Ureter (tissue), 1 donor: ENCODE data around the gene LTBP3. TPM values are rescaled to one million over a fixed set of nuclear protein-coding genes. Genes with fewer than 3 reads are reported as not detected.

ENCODE experiments used
- DNase-seq: peaks from one replicate; pipeline ENCODE4 v3.0.0-alpha.2; 2020; ENCODE audit warnings: low spot score
- total RNA-seq: library from RNA; stranded (reverse); gene quantifications from one replicate; pipeline ENCODE4 v1.2.4, GENCODE V29; 2023
- donor health status: DM: yes; HTN: yes; CAD: no.

LTBP3 gene
- total RNA-seq, 1 donor from 2014 or later = 120 TPM

DNA sequence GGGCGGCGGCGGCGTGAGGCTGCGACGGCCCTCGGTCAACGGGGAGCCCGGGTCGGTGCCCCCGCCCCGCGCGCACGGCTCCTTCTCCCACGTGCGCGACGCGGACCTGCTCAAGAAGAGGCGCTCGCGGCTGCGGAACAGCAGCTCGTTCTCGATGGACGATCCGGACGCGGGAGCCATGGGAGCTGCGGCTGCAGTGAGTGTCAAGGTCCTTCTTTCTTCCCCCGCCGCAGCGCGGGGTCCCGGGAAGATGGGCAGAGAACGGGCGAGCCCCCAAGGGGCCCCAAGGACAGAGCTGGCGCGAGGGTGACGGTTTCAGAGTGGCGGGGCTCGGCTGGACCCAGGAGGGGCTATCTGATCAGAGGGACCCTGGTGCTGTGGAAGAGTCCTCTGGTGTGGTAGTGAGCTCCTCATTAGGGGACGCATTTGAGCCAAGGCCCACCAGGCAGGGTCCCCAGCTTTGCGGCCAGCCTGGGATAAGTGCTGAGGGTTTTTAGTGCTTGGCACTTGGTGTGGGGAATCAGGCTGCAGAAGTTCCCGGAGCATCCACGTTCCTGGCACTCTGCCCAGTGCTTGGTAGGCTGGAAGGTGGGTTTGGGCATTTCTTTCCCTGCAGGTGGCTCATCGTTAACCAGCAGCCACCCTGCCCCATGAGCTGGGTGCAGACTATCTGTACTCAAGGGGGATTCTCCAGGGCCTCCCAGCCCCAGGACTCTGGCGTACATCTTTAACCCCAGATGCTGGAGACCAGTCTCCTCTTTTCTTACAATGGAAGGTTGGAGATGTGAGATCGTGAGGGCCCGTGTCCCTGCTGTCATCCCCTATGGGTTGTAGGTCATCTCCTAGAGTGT, 27.5 kb upstream of the LTBP3 start:
- no peak for DNase-seq

DNA sequence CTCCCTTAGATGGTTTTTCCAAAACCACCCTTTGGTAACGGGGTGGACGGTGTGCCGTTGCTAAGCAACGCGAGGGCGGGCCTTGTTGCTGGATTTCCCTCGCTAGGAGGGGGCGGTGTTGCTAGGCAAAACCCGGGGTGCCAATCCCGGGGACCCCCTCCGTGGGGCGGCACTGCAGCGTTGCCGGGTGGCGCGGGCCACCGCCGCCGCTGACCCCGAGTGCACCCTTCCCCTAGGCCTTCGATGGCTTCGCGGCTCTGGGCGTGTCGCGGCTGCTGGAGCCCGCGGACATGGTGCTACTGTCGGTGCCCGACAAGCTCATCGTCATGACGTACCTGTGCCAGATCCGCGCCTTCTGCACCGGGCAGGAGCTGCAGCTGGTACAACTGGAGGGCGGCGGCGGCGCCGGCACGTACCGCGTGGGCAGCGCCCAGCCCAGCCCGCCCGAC, 26.6 kb upstream of the LTBP3 start:
- no peak for DNase-seq

DNA sequence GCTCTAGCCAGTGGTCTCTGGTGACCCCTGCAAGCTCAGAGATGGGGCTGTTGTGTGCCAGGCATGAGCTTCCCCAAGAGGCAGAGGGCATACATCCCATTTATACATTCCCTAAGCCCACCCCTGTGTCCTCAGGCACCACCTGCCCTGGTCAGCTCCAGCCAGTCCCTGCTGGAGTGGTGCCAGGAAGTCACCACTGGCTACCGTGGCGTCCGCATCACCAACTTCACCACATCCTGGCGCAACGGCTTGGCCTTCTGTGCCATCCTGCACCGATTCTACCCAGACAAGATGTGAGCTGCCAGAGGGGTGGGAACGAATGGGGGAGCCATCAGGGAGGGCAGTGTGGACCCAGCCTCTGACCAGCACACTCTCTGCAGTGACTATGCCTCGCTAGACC, 25.9 kb upstream of the LTBP3 start:
- DNase-seq = no peak

DNA sequence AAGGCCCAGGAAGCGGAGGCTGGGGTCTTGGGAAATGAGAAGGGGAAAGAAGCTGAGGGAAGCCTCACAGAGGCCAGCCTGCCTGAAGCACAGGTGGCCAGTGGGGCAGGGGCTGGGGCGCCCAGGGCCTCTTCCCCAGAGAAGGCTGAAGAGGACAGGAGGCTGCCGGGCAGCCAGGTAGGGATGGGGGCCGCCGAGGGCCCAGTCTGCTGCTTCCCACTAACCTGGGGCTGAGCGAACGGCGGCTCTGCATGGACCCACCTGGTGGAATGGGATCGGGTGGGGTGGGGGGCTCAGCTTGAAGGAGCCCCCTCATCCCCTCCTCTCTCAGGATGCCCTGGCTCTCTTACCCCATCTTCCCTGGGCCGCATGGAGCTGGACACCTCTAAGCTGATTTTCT, 25.4 kb upstream of the LTBP3 start:
- no peak for DNase-seq

DNA sequence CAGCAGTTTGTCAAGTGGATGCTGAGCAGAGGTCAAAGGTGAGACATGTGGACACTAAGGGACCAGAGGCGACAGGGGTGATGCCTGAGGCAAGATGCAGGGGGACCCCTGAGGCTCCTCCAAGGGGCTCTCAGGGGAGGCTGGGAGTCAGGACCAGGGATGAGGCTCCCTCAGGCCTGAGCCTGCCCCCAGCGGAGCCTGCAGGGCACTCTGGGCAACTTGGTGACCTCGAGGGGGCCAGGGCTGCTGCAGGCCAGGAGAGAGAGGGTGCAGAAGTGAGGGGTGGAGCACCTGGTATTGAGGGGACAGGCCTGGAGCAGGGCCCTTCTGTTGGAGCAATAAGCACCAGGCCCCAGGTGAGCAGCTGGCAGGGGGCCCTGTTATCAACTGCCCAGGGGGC, 23.8 kb upstream of the LTBP3 start:
- no peak for DNase-seq

DNA sequence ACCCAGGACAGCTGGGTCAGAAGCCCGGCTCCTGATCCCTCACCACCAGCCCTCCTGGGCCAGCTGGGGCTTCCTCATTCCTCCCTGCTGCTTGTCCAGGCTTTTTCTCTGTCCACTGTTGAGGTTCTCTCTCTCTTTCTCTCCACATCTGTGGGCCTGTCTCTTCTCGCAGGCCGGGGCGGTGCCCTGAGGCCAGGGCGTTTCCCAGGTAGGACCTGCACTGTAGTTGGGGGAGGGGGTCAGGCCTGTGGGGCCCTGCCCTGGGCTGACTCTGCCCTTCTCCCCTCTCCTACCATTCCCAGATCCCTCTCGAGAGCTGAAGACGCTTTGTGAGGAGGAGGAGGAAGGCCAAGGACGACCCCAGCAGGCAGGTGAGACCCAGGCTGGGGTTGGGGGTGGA, 22.6 kb upstream of the LTBP3 start:
- DNase-seq = no peak

DNA sequence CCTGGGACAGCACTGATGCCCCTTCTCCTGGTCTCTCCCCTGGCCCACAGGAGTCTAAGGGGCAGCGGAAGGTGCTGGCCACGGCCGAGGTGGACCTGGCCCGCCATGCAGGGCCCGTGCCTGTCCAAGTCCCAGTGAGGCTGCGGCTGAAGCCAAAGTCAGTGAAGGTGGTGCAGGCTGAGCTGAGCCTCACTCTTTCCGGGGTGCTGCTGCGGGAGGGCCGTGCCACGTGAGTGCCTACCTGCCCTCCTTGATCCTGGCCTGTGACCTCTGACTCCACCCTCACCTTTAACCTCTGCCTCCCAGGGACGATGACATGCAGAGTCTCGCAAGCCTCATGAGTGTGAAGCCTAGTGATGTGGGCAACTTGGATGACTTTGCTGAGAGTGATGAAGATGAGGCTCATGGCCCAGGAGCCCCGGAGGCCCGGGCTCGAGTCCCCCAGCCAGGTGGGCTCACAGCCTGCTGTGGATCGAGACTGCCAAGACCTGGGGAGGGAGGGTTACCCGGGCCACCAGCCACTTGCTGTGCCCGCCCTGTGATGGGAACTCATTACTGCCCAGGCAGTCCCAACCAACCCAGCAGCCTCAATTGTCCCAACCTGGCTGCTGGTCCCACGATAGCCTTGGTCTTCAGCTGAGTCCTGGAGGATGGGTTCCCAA, 22.0 kb upstream of the LTBP3 start:
- no peak for DNase-seq

DNA sequence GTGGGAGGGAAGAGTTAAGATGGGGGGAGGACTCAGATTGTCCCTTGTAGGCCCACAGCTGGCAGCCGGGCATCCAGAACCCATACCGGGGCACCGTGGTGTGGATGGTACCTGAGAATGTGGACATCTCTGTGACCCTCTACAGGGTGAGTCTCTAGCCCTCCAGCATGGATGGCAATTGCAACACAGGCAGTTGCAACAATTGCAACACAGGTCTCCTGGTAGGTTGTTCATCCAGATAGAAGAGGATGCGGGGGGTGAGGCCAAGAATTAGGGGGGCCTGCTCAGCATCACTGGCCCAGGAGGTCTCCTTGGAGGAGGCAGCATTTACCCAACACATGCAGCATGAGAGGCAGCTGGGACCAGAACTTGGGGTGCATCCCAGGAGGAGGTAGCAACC, 21.1 kb upstream of the LTBP3 start:
- no peak for DNase-seq

DNA sequence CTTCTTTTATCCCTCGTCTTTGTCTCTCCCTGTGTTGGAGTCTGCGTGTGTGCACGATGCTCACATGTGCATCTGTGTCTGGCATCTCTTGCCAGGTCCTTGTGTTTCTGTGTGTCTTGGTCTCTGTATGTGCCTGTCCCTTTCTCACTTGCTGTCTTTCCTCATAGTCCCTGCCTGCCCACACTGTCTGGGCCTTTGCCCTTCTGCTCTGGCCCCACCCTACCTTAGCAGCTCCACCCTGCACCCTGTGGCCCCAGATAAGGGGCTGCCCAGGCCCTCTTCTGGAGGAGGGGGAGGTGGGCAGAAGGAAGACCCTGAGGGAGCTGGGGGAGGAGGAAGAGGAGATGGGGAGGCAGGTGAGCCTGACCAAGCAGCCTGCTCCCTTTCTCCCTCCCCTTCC, 20.5 kb upstream of the LTBP3 start:
- no peak for DNase-seq

DNA sequence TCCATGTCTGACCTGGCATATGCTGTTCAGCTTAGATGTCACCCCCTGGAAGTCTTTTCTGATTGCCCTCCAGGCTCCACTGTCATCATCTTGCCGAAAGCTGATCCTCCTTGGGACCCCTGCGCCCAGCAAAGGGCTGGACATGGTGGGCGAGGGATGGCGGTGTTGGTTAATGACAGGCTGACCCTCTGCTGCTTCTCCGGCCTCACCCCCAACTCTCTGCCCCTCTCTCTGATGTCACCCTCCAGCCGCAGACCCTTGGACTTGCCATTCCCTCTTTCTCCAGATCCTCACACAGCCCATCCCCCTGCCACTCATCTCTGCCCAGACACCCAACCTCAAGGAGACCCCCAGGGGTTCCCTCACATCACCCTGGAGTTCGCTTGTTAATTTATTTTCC, 20.0 kb upstream of the LTBP3 start:
- DNase-seq = no peak

DNA sequence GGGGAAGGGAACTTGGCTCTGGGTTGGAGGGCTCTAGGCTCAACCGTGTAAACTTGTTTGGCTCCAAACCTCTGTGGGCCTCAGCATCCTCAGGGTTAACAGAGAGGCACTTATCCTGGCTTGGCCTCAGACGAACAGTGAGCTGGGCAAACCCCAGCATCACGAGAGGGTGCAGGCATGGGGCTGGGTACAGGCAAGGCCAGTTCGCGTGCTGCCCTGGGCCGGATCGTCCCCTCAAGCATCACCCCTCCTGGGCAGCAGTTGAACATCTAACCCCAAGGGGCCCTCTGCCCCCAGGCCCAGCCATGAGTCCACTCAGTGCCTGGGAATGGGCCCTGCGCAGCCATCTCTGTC, 19.6 kb upstream of the LTBP3 start:
- no peak for DNase-seq

DNA sequence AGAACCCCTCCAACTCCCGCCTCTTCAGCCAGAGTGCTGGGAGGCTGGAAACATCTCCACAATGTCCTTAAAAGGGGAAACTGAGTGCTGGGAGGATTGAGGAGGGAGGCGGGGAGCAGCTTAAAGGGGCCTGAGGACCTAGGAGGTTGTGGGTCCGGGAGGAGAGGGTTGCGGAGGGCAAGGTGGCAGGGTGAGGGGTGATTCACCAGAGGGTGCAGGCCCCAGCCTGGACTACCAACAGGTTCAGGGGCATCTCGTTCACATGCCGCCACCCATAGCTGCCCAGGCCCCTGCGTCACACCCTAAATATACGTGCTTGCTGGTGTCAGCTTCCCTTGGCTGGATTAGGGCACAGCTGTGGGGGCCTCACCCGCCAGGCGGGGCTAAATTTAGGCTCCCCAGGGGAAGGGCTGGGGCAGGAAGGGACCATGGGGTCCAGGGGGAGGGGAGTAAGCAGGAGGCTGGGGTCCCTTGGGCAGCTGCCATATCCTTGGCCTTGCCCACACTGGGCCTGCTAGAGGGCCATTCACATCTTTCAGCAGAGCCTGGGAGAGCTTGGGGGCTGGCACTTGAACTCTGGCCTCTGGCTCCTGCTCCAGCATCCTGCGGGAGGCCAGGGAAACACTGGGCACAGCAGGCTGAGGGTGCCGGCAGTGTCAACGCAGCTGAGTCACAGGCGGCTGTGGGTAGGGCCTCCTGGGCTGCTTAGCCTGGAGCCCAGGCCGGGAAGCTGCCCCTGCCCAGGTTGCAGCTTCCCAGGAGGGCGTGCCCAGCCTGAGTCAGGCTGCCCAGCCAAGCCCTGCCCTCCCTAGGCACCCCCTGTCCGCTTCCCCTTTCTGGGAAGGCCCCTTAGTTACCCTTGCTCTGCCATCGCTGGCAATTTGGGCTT, 19.0 kb upstream of the LTBP3 start:
- no peak for DNase-seq

DNA sequence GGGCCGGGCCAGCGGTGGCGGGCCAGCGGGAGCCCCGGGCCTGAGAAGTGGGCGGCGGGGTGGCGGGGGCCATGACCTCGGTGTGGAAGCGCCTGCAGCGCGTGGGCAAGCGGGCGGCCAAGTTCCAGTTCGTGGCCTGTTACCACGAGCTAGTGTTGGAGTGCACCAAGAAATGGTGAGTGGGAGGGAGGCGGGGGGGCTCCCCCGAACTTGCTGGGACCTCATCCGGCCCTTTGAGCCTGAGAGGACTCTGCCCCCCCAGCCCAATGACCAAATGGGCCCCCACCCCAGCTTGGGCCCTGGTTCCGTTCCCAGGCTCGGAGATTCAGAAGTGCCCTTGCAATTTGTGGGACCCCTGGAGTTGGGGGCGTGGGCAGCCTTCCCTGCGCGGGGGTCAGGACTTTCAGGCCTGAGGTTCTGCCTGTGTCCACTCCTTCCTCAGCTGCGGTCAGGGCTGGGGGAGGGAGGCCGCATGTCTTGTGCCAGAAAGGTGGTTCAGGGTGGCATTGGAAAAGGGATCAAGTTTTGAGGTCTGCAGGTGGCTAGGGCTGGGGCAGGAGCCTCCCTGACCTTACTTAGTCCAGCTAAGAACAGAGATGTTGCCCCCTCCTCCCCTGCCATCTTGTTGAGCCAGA, 18.2 kb upstream of the LTBP3 start:
- DNase-seq = no peak

DNA sequence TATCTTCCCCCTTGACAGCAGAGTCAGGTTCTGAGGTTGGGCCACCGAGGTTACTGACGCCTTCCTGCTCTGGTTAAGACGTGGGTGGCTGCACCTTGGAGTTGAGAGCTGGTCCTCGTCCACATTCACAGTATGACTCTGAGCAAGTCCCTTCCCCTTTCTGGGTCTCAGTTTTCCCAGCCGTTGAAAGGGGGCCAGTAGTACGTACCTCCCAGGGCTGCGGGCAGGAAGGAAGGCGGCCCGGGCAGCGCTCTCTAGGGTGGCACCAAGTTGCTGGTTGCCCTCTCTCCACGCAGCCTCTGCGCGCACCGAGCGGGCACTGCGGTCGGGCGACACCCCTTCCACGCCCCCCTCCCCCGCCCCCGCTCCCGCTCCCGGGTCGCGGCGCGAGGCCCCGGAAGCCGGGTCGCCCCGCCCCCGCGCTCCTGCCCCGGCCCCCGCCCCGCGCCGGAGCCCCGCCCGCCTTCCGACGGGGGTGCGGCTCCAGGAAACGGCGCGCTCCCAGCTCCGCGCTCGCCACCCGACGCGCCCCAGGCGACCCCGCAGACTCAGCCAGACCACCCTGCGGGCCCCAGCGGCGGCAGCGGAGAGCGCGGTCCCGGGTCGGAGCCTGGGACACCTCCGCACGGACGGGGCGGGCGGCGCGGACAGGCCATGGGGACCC, 17.5 kb upstream of the LTBP3 start, which contains the start of gene EHBP1L1:
Gene EHBP1L1 (plus strand): TSS at position 486 of the 664 bp plus-strand sequence. CDS start 250 bp downstream, outside the sequence.
- DNase-seq = no peak

DNA sequence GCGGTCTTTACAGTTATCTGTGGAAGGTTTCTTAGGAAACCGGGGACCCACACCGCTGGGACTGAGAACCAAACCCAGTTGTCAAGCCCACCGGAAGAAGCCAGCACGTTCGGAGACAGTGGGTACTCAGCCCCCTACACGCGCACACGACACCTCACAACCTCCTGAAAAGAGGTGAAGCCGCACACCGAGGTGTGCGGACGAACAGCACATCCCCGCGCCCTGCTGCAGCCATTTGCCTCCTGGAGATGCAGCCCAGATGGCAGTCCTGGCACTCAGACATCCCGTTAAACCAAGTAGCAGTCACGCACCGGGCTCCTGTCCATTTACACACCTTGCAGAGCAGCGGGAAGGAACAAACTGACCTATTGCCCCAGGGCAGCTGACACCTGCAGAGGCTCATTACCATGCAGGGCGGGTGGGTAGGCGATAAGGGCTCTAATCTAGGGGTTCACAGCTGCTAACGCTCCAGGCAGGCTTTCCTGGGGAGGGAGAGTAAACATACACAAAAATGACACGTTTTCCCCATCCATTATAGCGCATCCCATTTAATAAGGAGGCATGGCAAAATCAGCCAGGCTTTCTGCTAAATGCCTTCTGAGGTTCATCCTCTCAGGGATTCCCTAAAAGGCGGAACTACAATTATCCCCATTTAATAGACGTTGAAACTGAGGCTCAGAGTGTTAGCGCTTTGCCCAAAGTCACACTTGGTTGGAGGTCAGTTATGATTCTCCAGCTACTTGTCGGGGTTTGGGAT, 16.8 kb upstream of the LTBP3 start:
- no peak for DNase-seq

DNA sequence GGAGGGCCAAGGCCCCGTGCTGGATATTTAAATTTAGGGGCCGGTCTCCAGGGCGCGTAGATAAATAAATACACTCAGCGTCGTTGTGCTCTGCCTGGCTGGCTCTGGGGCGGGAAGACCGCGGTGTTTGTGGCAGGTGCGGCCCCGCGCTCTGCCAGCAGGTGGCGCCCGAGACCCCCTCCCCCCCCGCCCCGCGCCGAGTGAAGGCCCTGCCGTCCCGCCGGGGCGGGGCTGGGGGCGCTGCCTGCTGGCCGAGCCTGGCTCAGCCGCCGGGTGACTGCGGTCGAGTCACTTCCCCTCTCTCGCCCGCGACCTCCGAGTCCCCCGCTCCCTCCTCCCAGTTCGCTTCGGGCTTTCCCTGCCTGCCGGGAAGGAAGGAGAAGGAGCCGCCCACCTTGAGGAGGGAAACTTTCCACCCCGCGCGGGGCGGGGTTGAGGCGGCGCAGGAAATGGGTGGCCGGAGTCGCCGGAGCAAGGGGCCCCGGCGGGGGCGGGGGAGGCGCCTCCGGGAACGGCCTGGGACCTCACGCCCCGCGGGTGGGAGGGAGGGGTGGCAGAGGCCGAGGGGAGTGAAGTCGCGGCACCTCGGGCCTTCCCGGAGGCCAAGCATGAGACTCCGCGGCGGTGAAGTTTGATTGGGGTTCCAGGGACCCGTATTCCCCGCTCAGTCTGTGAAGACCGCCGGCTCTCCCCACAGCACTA, 16.1 kb upstream of the LTBP3 start:
- peak; percentile 93 for DNase-seq

DNA sequence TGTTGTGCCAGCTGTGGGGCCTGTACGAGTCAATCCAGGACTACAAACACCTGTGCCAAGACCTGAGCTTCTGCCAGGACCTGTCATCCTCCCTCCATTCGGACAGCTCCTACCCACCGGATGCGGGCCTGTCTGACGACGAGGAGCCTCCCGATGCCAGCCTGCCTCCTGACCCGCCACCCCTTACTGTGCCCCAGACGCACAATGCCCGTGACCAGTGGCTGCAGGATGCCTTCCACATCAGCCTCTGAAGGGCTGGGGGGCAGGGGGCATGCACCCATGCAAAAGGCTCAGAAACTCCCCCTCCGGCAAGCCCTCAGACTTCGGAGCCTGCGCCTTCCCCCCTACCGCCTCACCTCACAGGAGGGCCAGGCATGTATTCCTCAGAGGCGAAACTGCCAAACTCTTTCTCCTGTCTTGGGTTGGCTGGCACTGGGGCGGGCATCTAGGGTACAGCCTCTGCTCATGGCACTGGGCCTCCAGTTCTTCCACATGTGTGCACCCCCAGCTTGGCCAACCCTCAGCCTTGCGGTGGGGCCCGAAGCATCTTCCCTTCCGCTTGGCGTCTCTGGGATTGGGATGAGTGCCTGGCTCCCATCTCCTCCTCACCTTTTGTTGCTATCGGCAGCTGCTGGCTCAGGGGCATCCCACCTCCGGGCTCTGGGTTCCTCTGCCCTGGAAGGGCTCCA, 15.4 kb upstream of the LTBP3 start:
- DNase-seq = no peak

DNA sequence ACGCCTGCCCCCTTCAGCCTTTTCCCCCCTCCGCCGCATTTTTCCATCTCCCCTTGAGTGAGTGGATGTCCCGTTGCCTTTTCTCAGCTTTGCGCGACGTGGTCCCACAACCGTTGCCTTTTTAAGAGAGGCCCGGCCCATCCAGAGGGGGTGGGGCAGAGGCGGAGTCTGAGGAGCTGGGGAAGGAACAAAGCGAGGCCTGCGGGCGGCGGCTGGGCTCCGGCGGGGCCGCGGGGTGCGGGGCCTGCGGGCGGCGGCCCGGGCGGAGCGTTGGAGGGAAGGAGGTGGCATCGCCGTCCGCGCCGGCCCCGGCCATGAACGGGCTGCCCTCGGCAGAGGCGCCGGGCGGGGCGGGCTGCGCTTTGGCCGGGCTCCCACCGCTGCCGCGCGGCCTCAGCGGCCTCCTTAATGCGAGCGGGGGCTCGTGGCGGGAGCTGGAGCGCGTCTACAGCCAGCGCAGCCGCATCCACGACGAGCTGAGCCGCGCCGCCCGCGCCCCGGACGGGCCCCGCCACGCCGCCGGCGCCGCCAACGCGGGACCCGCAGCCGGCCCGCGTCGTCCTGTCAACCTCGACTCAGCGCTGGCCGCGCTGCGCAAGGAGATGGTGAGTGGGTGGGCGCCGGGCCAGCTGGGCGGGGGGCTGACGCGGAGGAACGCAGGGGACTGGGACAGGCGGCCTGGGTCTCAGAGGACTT, 14.3 kb upstream of the LTBP3 start, which contains the start of gene FAM89B:
Gene FAM89B (plus strand): TSS at position 183 of the 696 bp plus-strand sequence. CDS start 132 bp downstream, at position 315.
- peak; percentile 94 for DNase-seq
